HS-5 (cell line): ENCODE data around the gene RAB11A.

Source experiments
- DNase-seq: peaks from one replicate; pipeline ENCODE4 v3.0.0-alpha.2; 2012; ENCODE audit warnings: low read depth

The RAB11A gene

GRCh38 chr15:65869126-65869953 is at the start of gene RAB11A:
RAB11A (plus strand) TSS chr15:65869491; CDS start chr15:65869586, 95 bp downstream.
- peak; percentile 84 for DNase-seq

GRCh38 chr15:65819563-65819960 is 49.7 kb upstream of the RAB11A start:
- no peak for DNase-seq

GRCh38 chr15:65821070-65821469 is 48.2 kb upstream of the RAB11A start:
- no peak for DNase-seq

- DNase-seq, result no peak
Measured at GRCh38 chr15:65822316-65822715, 47.0 kb upstream of the RAB11A start.

GRCh38 chr15:65824031-65824743 is 45.1 kb upstream of the RAB11A start:
- no peak for DNase-seq

GRCh38 chr15:65824941-65825544 is 44.2 kb upstream of the RAB11A start:
- no peak for DNase-seq

- DNase-seq, result no peak
Measured at GRCh38 chr15:65827065-65827464, 42.2 kb upstream of the RAB11A start.

GRCh38 chr15:65828585-65828984 is 40.7 kb upstream of the RAB11A start:
- no peak for DNase-seq

GRCh38 chr15:65829130-65829764 is 40.0 kb upstream of the RAB11A start:
- DNase-seq, result no peak

- peak; percentile 69 for DNase-seq
Measured at GRCh38 chr15:65832549-65833364, 36.5 kb upstream of the RAB11A start.

GRCh38 chr15:65833501-65834205 is 35.6 kb upstream of the RAB11A start:
- DNase-seq, result no peak

- no peak for DNase-seq
Measured at GRCh38 chr15:65834603-65835282, 34.5 kb upstream of the RAB11A start.

GRCh38 chr15:65835447-65835846 is 33.8 kb upstream of the RAB11A start:
- no peak for DNase-seq

GRCh38 chr15:65836665-65837064 is 32.6 kb upstream of the RAB11A start:
- DNase-seq, result no peak

GRCh38 chr15:65837301-65838294 is 31.7 kb upstream of the RAB11A start:
- DNase-seq, result no peak

- DNase-seq, result no peak
Measured at GRCh38 chr15:65839354-65839901, 29.9 kb upstream of the RAB11A start.

- no peak for DNase-seq
Measured at GRCh38 chr15:65839985-65840384, 29.3 kb upstream of the RAB11A start.

- DNase-seq, result no peak
Measured at GRCh38 chr15:65841121-65841930, 28.0 kb upstream of the RAB11A start.
